Measurements from ENCODE around the gene MOSMO.

The MOSMO gene

DNA sequence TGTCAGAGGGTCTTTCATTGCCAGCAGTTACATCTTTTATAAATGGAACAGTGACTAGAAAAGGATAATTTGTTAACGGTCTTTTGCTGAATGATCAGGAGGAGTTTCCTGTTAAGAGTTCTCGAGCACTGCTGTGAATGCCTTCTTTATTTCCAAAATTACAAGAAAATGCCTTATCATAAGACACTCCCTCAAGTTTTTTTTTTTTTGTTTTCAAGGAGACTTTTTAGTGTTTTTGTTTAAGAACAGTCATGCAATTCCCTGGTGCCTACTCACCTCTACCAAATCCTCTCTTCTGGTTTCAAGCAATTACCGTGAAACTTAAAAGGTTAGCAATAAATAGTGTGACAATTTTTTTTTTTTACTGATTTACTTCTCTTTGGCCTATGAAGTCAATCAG lies 65.4 kb downstream of the MOSMO start:
- DNase-seq (ENCODE audit: low read depth), result no peak
- TF ChIP-seq, protein P1, sequence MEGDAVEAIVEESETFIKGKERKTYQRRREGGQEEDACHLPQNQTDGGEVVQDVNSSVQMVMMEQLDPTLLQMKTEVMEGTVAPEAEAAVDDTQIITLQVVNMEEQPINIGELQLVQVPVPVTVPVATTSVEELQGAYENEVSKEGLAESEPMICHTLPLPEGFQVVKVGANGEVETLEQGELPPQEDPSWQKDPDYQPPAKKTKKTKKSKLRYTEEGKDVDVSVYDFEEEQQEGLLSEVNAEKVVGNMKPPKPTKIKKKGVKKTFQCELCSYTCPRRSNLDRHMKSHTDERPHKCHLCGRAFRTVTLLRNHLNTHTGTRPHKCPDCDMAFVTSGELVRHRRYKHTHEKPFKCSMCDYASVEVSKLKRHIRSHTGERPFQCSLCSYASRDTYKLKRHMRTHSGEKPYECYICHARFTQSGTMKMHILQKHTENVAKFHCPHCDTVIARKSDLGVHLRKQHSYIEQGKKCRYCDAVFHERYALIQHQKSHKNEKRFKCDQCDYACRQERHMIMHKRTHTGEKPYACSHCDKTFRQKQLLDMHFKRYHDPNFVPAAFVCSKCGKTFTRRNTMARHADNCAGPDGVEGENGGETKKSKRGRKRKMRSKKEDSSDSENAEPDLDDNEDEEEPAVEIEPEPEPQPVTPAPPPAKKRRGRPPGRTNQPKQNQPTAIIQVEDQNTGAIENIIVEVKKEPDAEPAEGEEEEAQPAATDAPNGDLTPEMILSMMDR (IDR thresholded peaks at IDR 0.05; ENCODE audit: insufficient read depth, low read depth, low read length, missing control alignments), result no peak
- no peak overlapping the region for H3K4me3 ChIP-seq (ENCODE audit: low read length)

DNA sequence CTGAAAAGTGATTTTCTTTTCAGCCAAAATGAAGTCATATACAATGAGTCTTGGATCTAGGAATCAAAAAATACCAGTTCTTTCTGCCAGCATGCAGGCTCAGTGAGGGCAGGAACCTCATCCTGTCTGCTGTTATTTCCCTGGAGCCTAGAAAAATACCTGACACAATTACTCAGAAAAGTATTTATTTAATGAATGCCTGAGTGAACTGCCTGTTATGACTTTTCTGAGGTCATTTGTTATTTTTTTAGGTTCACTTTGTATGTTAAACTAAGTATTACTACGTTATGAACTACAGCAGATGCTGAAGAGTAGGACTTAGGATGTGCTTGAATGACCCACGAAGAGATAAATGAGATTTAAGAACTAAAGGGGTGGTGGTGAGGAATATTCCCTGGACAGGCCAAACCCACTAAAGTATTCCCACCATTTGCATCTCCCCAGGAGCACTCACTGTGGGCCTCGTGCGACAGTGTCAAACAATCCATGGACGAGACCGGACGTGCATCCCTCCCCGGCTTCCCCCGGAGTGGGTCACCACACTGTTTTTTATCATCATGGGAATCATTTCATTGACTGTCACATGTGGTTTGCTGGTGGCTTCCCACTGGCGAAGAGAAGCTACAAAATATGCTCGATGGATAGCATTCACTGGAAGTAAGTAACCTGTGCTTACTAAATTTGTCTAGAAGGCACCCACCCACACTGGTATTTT lies 67.3 kb downstream of the MOSMO start:
- H3K4me3 ChIP-seq (ENCODE audit: low read length), result no peak overlapping the region
- TF ChIP-seq, protein P1 (IDR thresholded peaks at IDR 0.05; ENCODE audit: insufficient read depth, low read depth, low read length, missing control alignments), result no peak
- peak; percentile 68 for DNase-seq (ENCODE audit: low read depth)

DNA sequence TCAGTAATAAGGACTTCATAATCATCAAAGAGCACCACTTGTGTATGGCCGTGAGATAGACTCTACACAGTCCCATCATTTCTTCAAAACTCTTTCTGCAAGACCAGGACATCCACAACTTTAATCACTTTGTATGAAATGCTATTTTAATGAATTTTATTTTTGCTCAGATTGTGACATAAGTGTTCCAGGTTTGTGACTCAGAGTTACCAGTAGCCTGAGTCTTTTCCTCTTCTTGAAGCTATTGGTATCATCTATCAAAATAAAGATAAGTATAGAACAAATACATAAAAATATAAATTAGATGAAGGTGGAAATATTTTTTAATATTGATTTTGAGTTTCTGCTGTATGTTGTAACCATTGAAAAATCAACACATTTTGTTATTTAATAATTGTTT lies 67.9 kb downstream of the MOSMO start:
- peak; percentile 30 for DNase-seq (ENCODE audit: low read depth)
- H3K4me3 ChIP-seq (ENCODE audit: low read length), result no peak overlapping the region
- TF ChIP-seq, protein P1 (IDR thresholded peaks at IDR 0.05; ENCODE audit: insufficient read depth, low read depth, low read length, missing control alignments), result no peak

DNA sequence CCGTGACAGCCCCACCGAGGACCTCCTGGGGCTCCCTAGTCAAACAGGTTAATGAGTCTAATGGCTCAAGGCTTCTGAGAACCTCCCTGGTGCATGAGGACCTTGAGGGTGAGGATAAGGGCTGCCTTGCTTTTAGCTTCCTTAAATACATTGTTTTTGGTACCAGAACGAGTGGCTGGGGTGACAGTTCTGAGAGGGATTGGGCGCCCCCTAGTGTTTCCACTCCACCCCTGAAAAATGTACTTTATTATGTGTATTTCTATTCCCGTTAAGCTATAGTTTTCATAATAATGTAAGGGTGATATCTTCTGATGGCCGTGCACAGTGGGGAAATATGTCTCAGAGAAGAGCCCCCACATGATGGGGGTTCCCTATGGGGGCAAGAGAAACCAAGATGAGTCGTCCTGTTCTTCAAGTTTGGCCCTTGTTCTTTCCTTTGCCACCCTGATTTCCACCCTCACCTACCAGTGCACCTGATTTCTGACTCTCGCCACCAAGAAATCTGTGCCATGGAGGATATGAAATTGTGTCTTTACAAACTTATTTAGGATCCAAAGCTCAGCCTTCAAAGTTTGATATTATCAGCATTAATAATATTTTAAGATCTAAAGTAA lies 69.9 kb downstream of the MOSMO start:
- H3K4me3 ChIP-seq (ENCODE audit: low read length), result no peak overlapping the region
- peak; percentile 67 for DNase-seq (ENCODE audit: low read depth)
- TF ChIP-seq, protein P1 (IDR thresholded peaks at IDR 0.05; ENCODE audit: insufficient read depth, low read depth, low read length, missing control alignments), result peak; percentile 80

DNA sequence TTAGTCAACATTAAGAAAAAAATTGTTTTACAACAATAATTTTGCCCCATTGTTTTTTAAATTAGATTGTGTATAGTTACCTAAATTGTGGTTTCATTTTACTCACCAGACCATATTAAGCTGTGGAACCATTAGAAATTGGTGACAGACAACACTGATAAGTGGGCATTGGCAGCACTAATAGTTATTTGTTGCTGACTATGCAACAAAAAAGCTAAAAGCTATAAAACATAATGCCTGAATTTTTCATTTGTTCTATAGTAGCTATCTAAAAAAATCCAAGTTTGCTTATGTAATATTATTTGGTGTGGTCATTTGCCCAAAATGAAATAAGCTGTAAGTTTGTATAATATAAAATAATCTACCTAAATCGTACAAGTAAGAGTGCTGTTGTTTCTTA lies 70.7 kb downstream of the MOSMO start:
- TF ChIP-seq, protein P1 (IDR thresholded peaks at IDR 0.05; ENCODE audit: insufficient read depth, low read depth, low read length, missing control alignments), result no peak
- no peak overlapping the region for H3K4me3 ChIP-seq (ENCODE audit: low read length)
- DNase-seq (ENCODE audit: low read depth), result no peak

DNA sequence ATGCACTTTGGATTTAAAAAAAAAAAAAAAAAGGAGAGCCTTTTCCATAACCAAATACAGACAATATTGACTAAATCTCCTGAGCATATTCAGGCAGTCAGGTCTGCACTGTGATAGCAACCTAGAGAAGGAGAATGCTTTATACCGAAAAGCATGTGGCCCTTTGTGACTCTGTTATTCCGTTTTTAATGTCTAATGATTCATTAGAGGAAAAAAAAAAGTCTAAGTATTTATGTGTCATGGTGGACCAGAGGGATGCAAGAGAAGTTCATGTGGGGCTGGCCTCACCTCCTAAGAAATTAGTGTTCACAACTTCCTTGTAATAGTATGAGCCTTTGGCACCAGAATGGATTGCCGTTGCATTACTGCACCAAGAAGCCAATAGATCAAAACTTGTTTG lies 73.1 kb downstream of the MOSMO start:
- H3K4me3 ChIP-seq (ENCODE audit: low read length), result no peak overlapping the region
- TF ChIP-seq, protein P1 (IDR thresholded peaks at IDR 0.05; ENCODE audit: insufficient read depth, low read depth, low read length, missing control alignments), result no peak
- no peak for DNase-seq (ENCODE audit: low read depth)

DNA sequence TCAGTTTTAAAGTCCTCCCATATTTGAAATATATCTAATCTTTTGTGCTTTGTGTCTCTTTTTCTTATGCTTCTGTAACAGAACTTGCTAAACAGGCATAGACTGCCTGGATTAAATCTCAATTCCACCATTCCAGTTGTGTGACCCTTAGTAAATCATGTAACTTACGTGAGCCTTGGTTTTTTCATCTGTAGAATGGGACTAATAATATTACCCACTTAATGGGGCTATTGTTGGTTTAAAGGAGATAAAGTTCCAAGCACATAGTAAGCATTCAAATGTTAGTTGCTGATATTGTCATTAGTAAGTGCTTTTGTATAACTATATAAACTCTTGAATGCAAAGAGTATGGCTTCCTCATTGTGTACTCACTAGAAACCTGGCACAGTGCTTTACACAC lies 78.5 kb downstream of the MOSMO start:
- DNase-seq (ENCODE audit: low read depth), result no peak
- no peak overlapping the region for H3K4me3 ChIP-seq (ENCODE audit: low read length)
- TF ChIP-seq, protein P1 (IDR thresholded peaks at IDR 0.05; ENCODE audit: insufficient read depth, low read depth, low read length, missing control alignments), result no peak
